Prostate gland (tissue), 2 donors: ENCODE results near the gene IL5. TPM values are rescaled to one million over a fixed set of nuclear protein-coding genes. Genes with fewer than 3 reads are reported as not detected.

ENCODE experiments used
- DNase-seq: peaks from one replicate; pipeline ENCODE4 v3.0.0-alpha.2; 2019; ENCODE audit warnings: low spot score
- H3K27ac ChIP-seq, 2 donors: fragments of 200-600 bp; sonication (generic); 2 replicates each; pipeline ENCODE4 v1.5.1; 2017 to 2019
- H3K27me3 ChIP-seq: fragments of 200-600 bp; sonication (generic); replicated peaks from 2 replicates; pipeline ENCODE4 v1.5.1; 2019; ENCODE audit not compliant: insufficient read depth
- H3K36me3 ChIP-seq, 2 donors: fragments of 200-600 bp; sonication (generic); 1 replicate in 1 of 2; 2 replicates in 1 of 2; pipeline versions ENCODE4 v1.5.1 to v1.8.1; 2017 to 2019
- H3K4me1 ChIP-seq: fragments of 200-600 bp; sonication (generic); replicated peaks from 2 replicates; pipeline ENCODE4 v1.5.1; 2019
- H3K4me3 ChIP-seq, 2 donors: fragments of 200-600 bp; sonication (generic); 2 replicates each; pipeline ENCODE4 v1.5.1; 2017 to 2019
- H3K9me3 ChIP-seq: fragments of 200-600 bp; sonication (generic); 2 replicates; pipeline ENCODE4 v1.5.1; 2017
- POLR2A ChIP-seq: fragments of 450-650 bp; IDR thresholded peaks from one replicate; pipeline ENCODE4 v1.6.1; 2016; ENCODE audit warnings: antibody characterized with exemption, mild to moderate bottlenecking
- POLR2AphosphoS5 ChIP-seq: sonication (generic); formaldehyde crosslinking; IDR thresholded peaks from one replicate; pipeline ENCODE4 v1.6.1; 2017; ENCODE audit warnings: antibody characterized with exemption
- WGBS: methylation state at CpG from one replicate; pipeline ENCODE4 v1.1.5; 2018; 5-methylcytosine and 5-hydroxymethylcytosine counted together
- intact Hi-C: fragments of 100-400 bp; cut with DNase I; formaldehyde crosslinking; loops from one replicate; pipeline ENCODE4 v1.14.2; 2022
- total RNA-seq, 2 donors: library from RNA; depleted of rRNA; stranded (reverse); fragments of >200 nt; gene quantifications; one replicate each; pipeline ENCODE4 v1.1.0, GENCODE V29; 2016
- TF ChIP-seq, protein P1 (sequence below), 4 experiments: fragments of 200-600 bp in 2 of 4; fragments of 450-650 bp in 2 of 4; sonication (generic) in 2 of 4; IDR thresholded peaks; 1 replicate in 3 of 4; 2 replicates in 1 of 4; pipeline ENCODE4 v1.5.1; 2016 to 2019; ENCODE audit warnings: antibody characterized with exemption in 4 of 4, mild to moderate bottlenecking in 2 of 4, moderate library complexity in 2 of 4

Gene IL5
- total RNA-seq, 2 donors from 2014 or later = not detected

DNA sequence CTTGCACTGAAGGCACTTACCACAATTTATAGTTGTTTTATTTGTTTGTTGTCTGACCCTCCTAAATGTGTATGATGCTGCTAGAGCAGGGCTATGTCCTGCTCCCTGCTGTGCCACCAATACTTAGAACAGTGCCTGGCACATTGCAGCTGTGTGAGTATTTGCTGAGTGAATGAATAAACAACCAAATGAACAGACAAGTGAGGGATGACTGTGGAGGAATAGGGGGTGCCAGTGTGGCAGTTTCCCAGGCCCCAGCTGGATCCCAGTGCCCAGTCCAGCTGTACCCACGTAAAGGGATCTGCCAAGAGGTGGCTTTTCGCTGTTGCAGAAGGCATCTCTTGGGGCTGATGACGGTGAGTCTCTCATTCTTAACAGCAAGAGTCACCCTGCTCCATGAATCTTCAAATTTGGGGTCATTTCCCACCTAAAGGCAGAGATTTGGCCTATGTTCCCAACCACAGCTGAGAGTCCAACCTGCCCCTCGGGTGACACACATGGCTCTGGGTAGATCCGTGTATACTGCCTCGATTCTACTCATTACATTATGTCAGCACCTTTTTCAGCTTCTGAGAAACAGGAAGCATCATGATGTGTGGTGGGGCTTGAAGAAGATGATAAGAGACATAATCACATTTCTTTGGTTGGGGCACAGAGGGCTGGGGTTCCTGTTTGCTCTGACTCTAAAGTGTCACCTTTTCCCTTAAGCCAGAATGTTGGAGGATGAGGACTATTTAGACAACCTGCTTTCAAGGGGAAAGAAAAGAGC is 14.3 kb downstream of the IL5 start:
- Histone ChIP-seq H3K27ac (no peak overlapping the region), H3K4me3 (no peak overlapping the region), H3K4me1 (no peaks in the 10 kb centered on the region), H3K9me3 (no peaks in the 10 kb centered on the region), H3K36me3 (no peaks in the 10 kb centered on the region), H3K27me3 (no peaks in the 10 kb centered on the region)
- 88% methylated on average over 6 of the region's 6 CpGs for WGBS
- no peak for TF ChIP-seq POLR2AphosphoS5
- no peak for TF ChIP-seq POLR2A
- TF ChIP-seq, protein P1, sequence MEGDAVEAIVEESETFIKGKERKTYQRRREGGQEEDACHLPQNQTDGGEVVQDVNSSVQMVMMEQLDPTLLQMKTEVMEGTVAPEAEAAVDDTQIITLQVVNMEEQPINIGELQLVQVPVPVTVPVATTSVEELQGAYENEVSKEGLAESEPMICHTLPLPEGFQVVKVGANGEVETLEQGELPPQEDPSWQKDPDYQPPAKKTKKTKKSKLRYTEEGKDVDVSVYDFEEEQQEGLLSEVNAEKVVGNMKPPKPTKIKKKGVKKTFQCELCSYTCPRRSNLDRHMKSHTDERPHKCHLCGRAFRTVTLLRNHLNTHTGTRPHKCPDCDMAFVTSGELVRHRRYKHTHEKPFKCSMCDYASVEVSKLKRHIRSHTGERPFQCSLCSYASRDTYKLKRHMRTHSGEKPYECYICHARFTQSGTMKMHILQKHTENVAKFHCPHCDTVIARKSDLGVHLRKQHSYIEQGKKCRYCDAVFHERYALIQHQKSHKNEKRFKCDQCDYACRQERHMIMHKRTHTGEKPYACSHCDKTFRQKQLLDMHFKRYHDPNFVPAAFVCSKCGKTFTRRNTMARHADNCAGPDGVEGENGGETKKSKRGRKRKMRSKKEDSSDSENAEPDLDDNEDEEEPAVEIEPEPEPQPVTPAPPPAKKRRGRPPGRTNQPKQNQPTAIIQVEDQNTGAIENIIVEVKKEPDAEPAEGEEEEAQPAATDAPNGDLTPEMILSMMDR (IDR thresholded peaks at IDR 0.05) = no peak
- DNase-seq = no peak
- intact Hi-C loops = loop anchor here (10.0 kb wide), 1 partner anchor 296 kb away; no protein-coding TSS in a partner anchor

DNA sequence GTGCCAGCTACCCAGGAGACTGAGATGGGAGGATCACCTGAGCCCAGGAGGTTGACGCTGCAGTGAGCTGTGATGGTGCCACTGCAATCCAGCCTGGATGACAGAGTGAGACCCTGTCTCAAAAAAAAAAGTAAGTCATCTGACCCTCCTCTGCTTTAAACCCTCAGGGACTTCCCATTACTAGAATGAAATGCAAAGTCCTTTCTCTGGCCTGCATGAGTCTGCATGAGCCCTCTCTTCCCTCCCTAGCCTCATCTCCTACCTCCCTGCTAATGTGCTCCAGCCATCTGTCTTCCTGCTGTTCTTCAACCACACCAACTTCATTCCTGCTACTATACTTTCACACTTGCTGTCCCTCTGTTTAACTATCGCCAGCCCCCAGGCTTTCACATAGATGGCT is 15.3 kb downstream of the IL5 start:
- Histone ChIP-seq H3K36me3 (no peaks in the 10 kb centered on the region), H3K27ac (no peak overlapping the region), H3K4me1 (no peaks in the 10 kb centered on the region), H3K4me3 (no peak overlapping the region), H3K9me3 (no peaks in the 10 kb centered on the region), H3K27me3 (no peaks in the 10 kb centered on the region)
- DNase-seq = no peak
- 88% methylated on average over 2 of the region's 2 CpGs for WGBS
- intact Hi-C loops = loop anchor here (10.0 kb wide), 1 partner anchor 297 kb away; no protein-coding TSS in a partner anchor
- TF ChIP-seq POLR2A (no peak), POLR2AphosphoS5 (no peak)
- TF ChIP-seq, protein P1 (IDR thresholded peaks at IDR 0.05) = no peak

DNA sequence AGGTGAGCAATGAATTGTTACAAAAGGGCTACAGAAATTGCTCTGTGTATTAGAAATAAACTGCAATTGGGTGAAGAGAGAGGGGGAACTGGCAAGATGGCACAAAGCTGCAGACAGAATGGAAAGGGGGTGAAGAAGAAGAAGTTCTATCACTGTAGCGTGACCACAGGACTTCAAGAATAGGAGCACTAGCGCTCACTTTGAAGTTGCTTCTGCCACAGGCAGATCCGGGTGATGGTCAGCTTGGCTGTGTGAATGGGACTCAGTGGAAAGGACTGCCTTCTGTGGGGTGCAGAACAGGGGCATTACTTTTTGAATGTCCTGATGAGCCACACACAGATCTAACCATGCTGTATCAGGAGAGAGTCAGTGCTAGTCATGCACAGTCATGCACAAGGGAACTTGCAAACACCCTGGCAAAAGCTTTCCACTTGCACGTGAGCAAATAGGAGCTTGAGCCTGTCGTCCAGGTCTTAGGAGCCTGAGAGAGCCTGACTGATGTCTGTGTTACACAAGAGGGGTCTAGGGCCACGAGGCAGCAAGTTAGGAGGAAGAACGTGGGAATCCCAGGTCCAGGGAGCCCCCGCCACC is 16.3 kb downstream of the IL5 start:
- TF ChIP-seq, protein P1 (IDR thresholded peaks at IDR 0.05) = peak in 1 of 4 experiments; percentile 6
- TF ChIP-seq POLR2A = no peak
- no peaks in the 10 kb centered on the region for H3K4me1 ChIP-seq
- H3K9me3 ChIP-seq = no peaks in the 10 kb centered on the region
- no peak overlapping the region for H3K4me3 ChIP-seq
- no peaks in the 10 kb centered on the region for H3K27me3 ChIP-seq
- H3K27ac ChIP-seq = no peak overlapping the region
- WGBS = 63% methylated on average over 8 of the region's 8 CpGs
- intact Hi-C loops = loop anchor here (10.0 kb wide), 1 partner anchor 298 kb away; no protein-coding TSS in a partner anchor
- no peaks in the 10 kb centered on the region for H3K36me3 ChIP-seq
- DNase-seq = no peak

DNA sequence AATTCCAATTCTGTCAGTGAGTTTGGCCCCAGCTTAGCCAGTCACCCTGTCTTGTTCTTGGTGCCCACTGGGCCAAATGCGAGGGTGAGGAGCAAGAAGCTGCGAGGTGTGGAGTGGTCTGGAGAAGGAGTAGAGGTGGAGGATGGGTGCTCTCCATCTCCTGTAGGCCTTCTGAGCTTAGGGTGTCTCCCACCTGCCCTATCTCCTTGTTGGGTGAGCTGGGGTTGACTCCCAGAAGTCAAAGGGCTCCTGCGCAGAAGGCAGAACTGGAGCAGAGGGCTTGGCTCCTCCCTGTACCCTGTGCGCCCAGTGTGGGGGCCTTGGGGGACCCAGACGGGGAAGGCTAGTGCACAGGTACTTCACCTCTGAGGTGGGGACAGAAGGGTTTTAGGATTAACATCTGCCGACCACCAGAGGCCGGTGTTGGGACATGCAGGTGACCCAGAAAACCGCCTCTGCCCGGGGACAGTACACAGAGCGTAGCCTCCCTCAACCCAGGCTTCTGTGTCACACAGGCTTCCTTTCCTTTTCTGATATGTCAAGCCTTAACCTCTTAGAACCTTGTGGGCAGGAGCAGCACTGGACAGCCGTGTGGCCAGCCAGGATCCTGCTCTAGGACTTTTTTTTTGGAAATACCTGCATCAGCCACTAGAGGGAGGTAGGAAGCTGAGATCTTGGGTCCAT is 16.9 kb downstream of the IL5 start:
- H3K27me3 ChIP-seq = no peaks in the 10 kb centered on the region
- TF ChIP-seq, protein P1 (IDR thresholded peaks at IDR 0.05) = peak; percentile 69 to 85 (median 72)
- TF ChIP-seq POLR2A = no peak
- intact Hi-C loops = loop anchor here (10.0 kb wide), 1 partner anchor 298 kb away; no protein-coding TSS in a partner anchor
- H3K4me3 ChIP-seq = no peak overlapping the region
- peak; percentile 31 for DNase-seq
- WGBS = 39% methylated on average over 11 of the region's 11 CpGs
- H3K36me3 ChIP-seq = no peaks in the 10 kb centered on the region
- no peak overlapping the region for H3K27ac ChIP-seq
- no peaks in the 10 kb centered on the region for H3K4me1 ChIP-seq
- H3K9me3 ChIP-seq = no peaks in the 10 kb centered on the region
